ENCODE data around the gene ADH5. TPM values are rescaled to one million over a fixed set of nuclear protein-coding genes. Genes with fewer than 3 reads are reported as not detected.

The ADH5 gene
- total and polyA plus RNA-seq, 2 of the 8 experiments (the other 6 are each of a cell fraction or from before 2014, with no cell fraction given) = 223 to 327 TPM

GRCh38 chr4:99043346-99043745 lies 45.2 kb downstream of the ADH5 start:
- H3K9me3 ChIP-seq (ENCODE audit: insufficient read depth in 2 of 2, low read depth in 1 of 2, low read length in 1 of 2) = 0 out of 4 replicates have a peak, but pooled peaks cover 0 to under 1% of the 10 kb centered on the region in 2 experiments
- H2BK15ac ChIP-seq (ENCODE audit: low read length) = no peak overlapping the region
- H3K18ac ChIP-seq (ENCODE audit: extremely low read depth, low read length) = no peak overlapping the region
- no peak overlapping the region for H3K9ac ChIP-seq (replicated peaks in 1 of 4; ENCODE audit: extremely low read depth in 1 of 4, low read depth in 3 of 4, low read length in 3 of 4)
- no peak overlapping the region for H3K23ac ChIP-seq (ENCODE audit: insufficient read length)
- no peak overlapping the region for H4K5ac ChIP-seq (ENCODE audit: insufficient read length, low read depth, low read length)
- no peak overlapping the region for H2AK5ac ChIP-seq (ENCODE audit: low read depth, low read length)
- no peaks in the 10 kb centered on the region for H3K23me2 ChIP-seq (ENCODE audit: low read depth, low read length)
- no peak overlapping the region for H3K56ac ChIP-seq (replicated peaks; ENCODE audit: insufficient read length, low read depth, low read length)
- DNase-seq (ENCODE audit: low read depth in 1 of 2, low spot score in 2 of 2) (no peak), FAIRE-seq (no peak)
- ChIA-PET POLR2A (ENCODE audit: partially characterized antibody) (interaction anchor here (1.4 kb wide), 1 partner anchor 10 kb away, joined by 3 read pairs; no protein-coding TSS in a partner anchor), CTCF (ENCODE audit: partially characterized antibody) (interaction anchor here (0.6 to 2.9 kb wide), 5 partner anchors 11 to 235 kb away, joined by 3 to 14 read pairs (median 4); no protein-coding TSS in a partner anchor)
- no peaks in the 10 kb centered on the region for H3K4me1 ChIP-seq (replicated peaks in 1 of 4; ENCODE audit: control insufficient read depth in 3 of 4, insufficient read depth in 4 of 4, low read length in 3 of 4)
- H2BK5ac ChIP-seq (ENCODE audit: low read depth, low read length) = no peak overlapping the region
- no peak overlapping the region for H3K4ac ChIP-seq (replicated peaks; ENCODE audit: insufficient read length, low read depth, low read length)
- H4K20me1 ChIP-seq (replicated peaks in 1 of 2; ENCODE audit: control insufficient read depth in 1 of 2, insufficient read depth in 2 of 2, low read length in 2 of 2) = peaks cover 0 to 3% of the 10 kb centered on the region in 2 experiments
- no peak overlapping the region for H2BK12ac ChIP-seq (ENCODE audit: low read depth, low read length)
- H3K4me3 ChIP-seq (ENCODE audit: extremely low read depth in 1 of 4, insufficient read depth in 2 of 4, low read depth in 3 of 4, low read length in 4 of 4) = no peak overlapping the region
- H3K14ac ChIP-seq (ENCODE audit: insufficient read length) = no peak overlapping the region
- peaks cover 0 to 5% of the 10 kb centered on the region in 2 experiments; a peak in 1 of 4 replicates for H3K79me2 ChIP-seq (ENCODE audit: control insufficient read depth in 1 of 2, insufficient read depth in 2 of 2, low read length in 2 of 2)
- no peak overlapping the region for H3K27ac ChIP-seq (ENCODE audit: low read depth, low read length)
- no peak overlapping the region for H4K8ac ChIP-seq (ENCODE audit: extremely low read depth, insufficient read depth, low read length)
- no peak overlapping the region for H2AFZ ChIP-seq (ENCODE audit: low read length)
- H3K27me3 ChIP-seq (replicated peaks in 1 of 4; ENCODE audit: control insufficient read depth in 3 of 4, extremely low read depth in 1 of 4, insufficient read depth in 3 of 4, low read length in 3 of 4) = no peaks in the 10 kb centered on the region
- H3K79me1 ChIP-seq (ENCODE audit: low read depth, low read length) = peaks cover 2% of the 10 kb centered on the region; the same call in 1 of the 2 replicates
- no peak overlapping the region for H2BK20ac ChIP-seq (ENCODE audit: low read length)
- H3K36me3 ChIP-seq (ENCODE audit: control insufficient read depth in 2 of 4, insufficient read depth in 4 of 4, low read length in 3 of 4) = peaks cover 2 to 24% (median 11%) of the 10 kb centered on the region in 4 experiments; a peak in 6 of 8 replicates
- H4K91ac ChIP-seq (replicated peaks; ENCODE audit: insufficient read length, low read length) = no peak overlapping the region
- no peak overlapping the region for H3K4me2 ChIP-seq (ENCODE audit: insufficient read depth in 1 of 2, low read depth in 2 of 2, low read length in 2 of 2)
- no peak overlapping the region for H2BK120ac ChIP-seq (replicated peaks; ENCODE audit: low read depth, low read length)
- no peak for TF ChIP-seq ASH2L (IDR thresholded peaks at IDR 0.05; ENCODE audit: low read length)
- no peak for TF ChIP-seq JUN (IDR thresholded peaks at IDR 0.05; ENCODE audit: low read depth, low read length)
- no peak for TF ChIP-seq POLR2AphosphoS5 (IDR thresholded peaks at IDR 0.05; ENCODE audit: low read depth, low read length)
- TF ChIP-seq SP2 (IDR thresholded peaks at IDR 0.05; ENCODE audit: low read length) = no peak
- no peak for TF ChIP-seq SP1 (IDR thresholded peaks at IDR 0.05; ENCODE audit: low read depth, low read length)
- TF ChIP-seq CTBP2 (IDR thresholded peaks at IDR 0.05; ENCODE audit: borderline replicate concordance, insufficient read depth, insufficient read length, low read length) = no peak
- no peak for TF ChIP-seq SIRT6 (IDR thresholded peaks at IDR 0.05; ENCODE audit: low read length)
- WGBS, 2 experiments (ENCODE audit: extremely low coverage in 1 of 2, insufficient coverage in 1 of 2, insufficient read length in 1 of 2, insufficient replicate concordance in 2 of 2, low coverage in 1 of 2, low lambda C conversion rate in 2 of 2, missing lambda C conversion rate in 1 of 2) = 93% methylated on average over 2 of the region's 2 CpGs; no CpG with 5 or more reads in 1 of the 2 experiments
